ENCODE data around the gene PEAK1. TPM values are rescaled to one million over a fixed set of nuclear protein-coding genes. Genes with fewer than 3 reads are reported as not detected.
A peak's percentile ranks its signal among the peaks of the same experiment; 100 is the strongest.
"Not testable (repeated sequence)": the region's sequence is repeated elsewhere in the genome, so short reads cannot be mapped to it uniquely, and the experiment has no call there.

Gene PEAK1
- total and polyA plus RNA-seq, 10 of the 15 experiments (the other 5 are each of a cell fraction or from before 2014, with no cell fraction given) = 0.62 to 24.2 (median 11.2) TPM

DNA sequence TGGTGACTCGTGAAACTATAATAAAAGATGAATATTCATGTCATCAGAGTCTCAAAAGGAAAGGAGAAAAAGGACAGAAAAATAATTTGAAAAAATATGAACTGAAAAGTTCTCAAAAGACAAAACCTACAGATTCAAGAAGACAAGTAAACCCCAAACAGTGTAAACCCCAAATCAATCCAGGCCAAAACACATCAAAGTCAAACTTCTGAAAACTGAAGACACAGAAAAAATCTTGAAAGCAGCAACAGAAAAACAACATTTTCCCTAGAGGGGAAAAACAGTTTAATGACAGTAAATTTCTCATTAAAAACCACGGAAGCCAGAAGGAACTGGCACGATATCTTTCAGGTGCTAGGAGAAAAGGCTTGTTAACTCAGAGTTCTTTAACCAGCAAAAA lies 143.8 kb downstream of the PEAK1 start (continued):
- no peak for TF ChIP-seq RB1 (IDR thresholded peaks at IDR 0.05; ENCODE audit: borderline replicate concordance)
- no peak for TF ChIP-seq EED (IDR thresholded peaks at IDR 0.05; ENCODE audit: low read depth)
- TF ChIP-seq LARP7 (IDR thresholded peaks at IDR 0.05) = no peak

DNA sequence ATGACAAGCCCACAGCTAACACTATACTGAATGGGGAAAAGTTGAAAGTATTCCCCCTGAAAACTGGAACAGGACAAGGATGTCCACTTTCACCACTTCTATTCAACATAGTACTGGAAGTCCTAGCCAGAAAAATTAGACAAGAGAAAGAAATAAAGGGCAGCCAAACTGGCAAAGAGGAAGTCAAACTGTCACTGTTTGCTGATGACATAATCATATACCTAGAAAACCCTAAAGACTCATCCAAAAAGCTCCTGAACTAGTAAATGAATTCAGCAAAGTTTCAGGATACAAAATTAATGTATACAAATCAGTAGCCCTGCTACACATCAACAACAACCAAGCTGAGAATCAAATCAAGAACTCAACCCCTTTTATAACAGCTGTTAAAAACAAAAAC lies 146.8 kb downstream of the PEAK1 start:
- H4K20me1 ChIP-seq (ENCODE audit: control insufficient read depth, insufficient read depth); H3K36me3 ChIP-seq (ENCODE audit: control insufficient read depth in 2 of 2, insufficient read depth in 2 of 2, low read length in 1 of 2); BruUV-seq (replicated peaks); in situ Hi-C loops (cut with MboI); FAIRE-seq; H3K4me1 ChIP-seq (ENCODE audit: control insufficient read depth, insufficient read depth, low read length); H3K4me2 ChIP-seq (ENCODE audit: control insufficient read depth, insufficient read depth); H3K27me3 ChIP-seq (replicated peaks in 1 of 2; ENCODE audit: control insufficient read depth in 2 of 2, insufficient read depth in 2 of 2, low read length in 1 of 2); RAD21 ChIA-PET (ENCODE audit: unreplicated experiment); H2AFZ ChIP-seq (ENCODE audit: control insufficient read depth, low read depth, low read length); H3K4me3 ChIP-seq; H3K9me3 ChIP-seq (replicated peaks; ENCODE audit: control insufficient read depth, insufficient read depth, low read length); H3K79me2 ChIP-seq (ENCODE audit: control insufficient read depth, insufficient read depth, low read length); POLR2A ChIA-PET; H3K9ac ChIP-seq (ENCODE audit: control insufficient read depth, insufficient read depth, low read length); ATAC-seq; H3K27ac ChIP-seq (ENCODE audit: control insufficient read depth, insufficient read depth); intact Hi-C loops (cut with micrococcal nuclease; ENCODE audit: unreplicated experiment); DNase-seq (ENCODE audit: low read depth, low spot score): not testable (repeated sequence)
- ChIA-PET SMC1A (ENCODE audit: uncharacterized antibody, unreplicated experiment) (interaction anchor here (0.9 to 1.3 kb wide), 2 partner anchors 9 to 169 kb away, joined by 3 to 7 read pairs; no protein-coding TSS in a partner anchor), CTCF (interaction anchor here (1.6 to 1.8 kb wide), 2 partner anchors 139 to 223 kb away, joined by 3 to 4 read pairs; no protein-coding TSS in a partner anchor)
- TF ChIP-seq SPI1 (IDR thresholded peaks at IDR 0.05; ENCODE audit: borderline replicate concordance, insufficient read depth, low read depth, low read length) (0 out of 2 replicates have a peak, but pooled peaks have one; percentile 13), ATF7 (IDR thresholded peaks at IDR 0.05; ENCODE audit: low read depth) (peak; percentile 78)

DNA sequence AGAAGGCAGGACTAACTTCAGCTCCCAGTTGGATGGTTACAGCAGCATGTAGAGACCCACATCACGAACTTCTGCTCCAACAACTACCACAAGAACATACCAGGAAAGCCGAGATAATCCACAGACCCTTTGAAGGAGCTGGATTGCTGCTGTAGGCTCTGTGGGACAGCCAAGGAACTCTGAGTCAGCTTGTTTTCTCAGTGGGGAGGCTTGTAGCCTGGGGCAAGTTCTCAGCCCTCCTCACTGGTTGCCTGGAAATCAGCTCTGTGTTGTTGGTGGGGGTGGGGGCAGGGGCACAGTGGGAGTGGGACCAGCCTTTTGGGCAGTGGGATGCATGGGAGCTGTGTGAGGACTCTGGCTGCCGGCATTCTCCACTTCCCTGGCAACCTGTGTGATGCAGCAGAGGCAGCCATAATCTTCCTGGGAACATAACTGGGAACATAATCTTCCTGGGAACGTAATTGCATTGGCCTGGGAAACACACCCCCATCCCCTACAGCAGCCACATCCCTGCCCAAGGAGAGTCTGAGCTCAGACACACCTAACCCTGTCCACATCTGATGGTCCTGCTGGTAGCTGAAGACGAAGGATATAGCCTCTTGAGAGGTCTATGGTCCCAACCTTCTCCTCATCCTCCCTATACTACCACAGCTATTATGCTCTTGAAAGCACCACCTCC lies 153.1 kb downstream of the PEAK1 start:
- Histone ChIP-seq H3K9me3 (replicated peaks; ENCODE audit: control insufficient read depth, insufficient read depth, low read length) (no peaks in the 10 kb centered on the region; the same call in 2 of the 3 replicates), H3K4me3 (no peak overlapping the region), H3K79me2 (ENCODE audit: control insufficient read depth, insufficient read depth, low read length) (no peaks in the 10 kb centered on the region), H2AFZ (ENCODE audit: control insufficient read depth, low read depth, low read length) (no peak overlapping the region), H3K27me3 (replicated peaks in 1 of 2; ENCODE audit: control insufficient read depth in 2 of 2, insufficient read depth in 2 of 2, low read length in 1 of 2) (no peaks in the 10 kb centered on the region), H3K4me2 (ENCODE audit: control insufficient read depth, insufficient read depth) (no peak overlapping the region), H3K36me3 (ENCODE audit: control insufficient read depth in 2 of 2, insufficient read depth in 2 of 2, low read length in 1 of 2) (no peaks in the 10 kb centered on the region), H3K4me1 (ENCODE audit: control insufficient read depth, insufficient read depth, low read length) (no peaks in the 10 kb centered on the region), H3K9ac (ENCODE audit: control insufficient read depth, insufficient read depth, low read length) (no peak overlapping the region), H3K27ac (ENCODE audit: control insufficient read depth, insufficient read depth) (no peak overlapping the region), H4K20me1 (ENCODE audit: control insufficient read depth, insufficient read depth) (no peaks in the 10 kb centered on the region)
- BruUV-seq (replicated peaks) = no TSS peak
- TF ChIP-seq ZNF24 (IDR thresholded peaks at IDR 0.05) (no peak), TCF3 (IDR thresholded peaks at IDR 0.05; ENCODE audit: borderline replicate concordance, insufficient read depth, low read depth, low read length) (no peak)
- TF ChIP-seq, protein P1, sequence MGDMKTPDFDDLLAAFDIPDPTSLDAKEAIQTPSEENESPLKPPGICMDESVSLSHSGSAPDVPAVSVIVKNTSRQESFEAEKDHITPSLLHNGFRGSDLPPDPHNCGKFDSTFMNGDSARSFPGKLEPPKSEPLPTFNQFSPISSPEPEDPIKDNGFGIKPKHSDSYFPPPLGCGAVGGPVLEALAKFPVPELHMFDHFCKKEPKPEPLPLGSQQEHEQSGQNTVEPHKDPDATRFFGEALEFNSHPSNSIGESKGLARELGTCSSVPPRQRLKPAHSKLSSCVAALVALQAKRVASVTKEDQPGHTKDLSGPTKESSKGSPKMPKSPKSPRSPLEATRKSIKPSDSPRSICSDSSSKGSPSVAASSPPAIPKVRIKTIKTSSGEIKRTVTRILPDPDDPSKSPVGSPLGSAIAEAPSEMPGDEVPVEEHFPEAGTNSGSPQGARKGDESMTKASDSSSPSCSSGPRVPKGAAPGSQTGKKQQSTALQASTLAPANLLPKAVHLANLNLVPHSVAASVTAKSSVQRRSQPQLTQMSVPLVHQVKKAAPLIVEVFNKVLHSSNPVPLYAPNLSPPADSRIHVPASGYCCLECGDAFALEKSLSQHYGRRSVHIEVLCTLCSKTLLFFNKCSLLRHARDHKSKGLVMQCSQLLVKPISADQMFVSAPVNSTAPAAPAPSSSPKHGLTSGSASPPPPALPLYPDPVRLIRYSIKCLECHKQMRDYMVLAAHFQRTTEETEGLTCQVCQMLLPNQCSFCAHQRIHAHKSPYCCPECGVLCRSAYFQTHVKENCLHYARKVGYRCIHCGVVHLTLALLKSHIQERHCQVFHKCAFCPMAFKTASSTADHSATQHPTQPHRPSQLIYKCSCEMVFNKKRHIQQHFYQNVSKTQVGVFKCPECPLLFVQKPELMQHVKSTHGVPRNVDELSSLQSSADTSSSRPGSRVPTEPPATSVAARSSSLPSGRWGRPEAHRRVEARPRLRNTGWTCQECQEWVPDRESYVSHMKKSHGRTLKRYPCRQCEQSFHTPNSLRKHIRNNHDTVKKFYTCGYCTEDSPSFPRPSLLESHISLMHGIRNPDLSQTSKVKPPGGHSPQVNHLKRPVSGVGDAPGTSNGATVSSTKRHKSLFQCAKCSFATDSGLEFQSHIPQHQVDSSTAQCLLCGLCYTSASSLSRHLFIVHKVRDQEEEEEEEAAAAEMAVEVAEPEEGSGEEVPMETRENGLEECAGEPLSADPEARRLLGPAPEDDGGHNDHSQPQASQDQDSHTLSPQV (IDR thresholded peaks at IDR 0.05) = no peak
- ChIA-PET RAD21 (ENCODE audit: unreplicated experiment) (no interaction called here), SMC1A (ENCODE audit: uncharacterized antibody, unreplicated experiment) (interaction anchor here (1.6 kb wide), 1 partner anchor 40 kb away, joined by 4 read pairs; no protein-coding TSS in a partner anchor), CTCF (no interaction called here), POLR2A (interaction anchor here (0.6 kb wide), 2 partner anchors 106 to 498 kb away, joined by 3 to 8 read pairs; no protein-coding TSS in a partner anchor)
- no peak for ATAC-seq
- intact Hi-C loops (cut with micrococcal nuclease; ENCODE audit: unreplicated experiment) = no loop called here
- in situ Hi-C loops (cut with MboI) = no loop called here
- no peak for FAIRE-seq
- DNase-seq (ENCODE audit: low read depth, low spot score) = no peak
- 72% methylated on average over 5 of the region's 5 CpGs for WGBS (ENCODE audit: insufficient coverage, insufficient replicate concordance, low lambda C conversion rate, missing lambda C conversion rate)

Data from GM12878 (cell line).